Epithelial cell of proximal tubule (primary cell): ENCODE measurements around the gene NDUFAF8. TPM values are rescaled to one million over a fixed set of nuclear protein-coding genes. Genes with fewer than 3 reads are reported as not detected.
"Not testable (repeated sequence)": the region's sequence is repeated elsewhere in the genome, so short reads cannot be mapped to it uniquely, and the experiment has no call there.

Source experiments
- DNase-seq: peaks from one replicate; pipeline ENCODE4 v3.0.0-alpha.2; 2011; ENCODE audit warnings: low read depth
- H3K4me3 ChIP-seq: 2 replicates; pipeline ENCODE4 v1.5.1; 2011; ENCODE audit warnings: low read depth, mild to moderate bottlenecking, low read length
- total RNA-seq: library from RNA; depleted of rRNA; stranded (reverse); fragments of >200 nt; gene quantifications from 2 replicates; pipeline ENCODE4 v1.2.3, GENCODE V29; 2015
- TF ChIP-seq, protein P1 (sequence below): conservative IDR thresholded peaks from 2 replicates; pipeline ENCODE4 v1.5.1; 2012; ENCODE audit warnings: low read depth, mild to moderate bottlenecking, low read length

NDUFAF8 gene
- total RNA-seq, 1 donor from 2014 or later, result 51.9 TPM

DNA sequence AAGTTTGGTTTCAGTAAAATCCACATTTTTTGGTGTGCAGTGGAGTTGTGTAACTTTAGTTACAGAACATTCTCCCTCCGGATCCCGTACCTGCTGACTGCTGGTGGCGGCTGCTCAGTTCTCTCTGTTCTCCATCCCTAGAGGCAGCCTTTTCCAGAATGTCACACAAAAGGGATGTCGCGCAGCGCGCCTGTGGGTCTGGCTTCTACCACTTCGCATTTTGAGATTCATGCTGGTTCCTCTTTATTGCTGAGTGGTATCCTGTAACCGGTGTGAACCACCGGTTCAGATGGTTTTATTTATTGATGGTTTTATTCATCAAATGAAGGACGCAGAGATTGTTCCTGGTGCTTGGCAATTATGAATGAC lies 15.4 kb upstream of the NDUFAF8 start:
- peak overlapping the region; percentile 54 for H3K4me3 ChIP-seq

DNA sequence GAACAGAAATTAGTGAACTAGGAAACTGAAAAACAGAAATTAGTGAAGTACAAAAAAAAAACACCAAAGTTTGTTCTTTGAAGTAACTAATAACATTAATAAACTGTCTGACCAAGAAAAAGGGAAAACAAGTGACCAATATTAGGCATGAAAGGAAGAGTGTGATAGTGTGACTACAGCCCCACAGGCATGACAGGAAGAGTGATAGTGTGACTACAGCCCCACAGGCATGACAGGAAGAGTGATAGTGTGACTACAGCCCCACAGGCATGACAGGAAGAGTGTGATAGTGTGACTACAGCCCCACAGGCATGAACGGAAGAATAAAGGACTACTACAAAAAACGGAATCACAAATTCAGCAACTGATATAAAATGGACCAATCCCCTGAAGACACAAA lies 11.5 kb upstream of the NDUFAF8 start:
- not testable (repeated sequence) for H3K4me3 ChIP-seq, DNase-seq

More for the DNA sequence above, 15.4 kb upstream of the NDUFAF8 start:
- no peak for DNase-seq
- TF ChIP-seq, protein P1, sequence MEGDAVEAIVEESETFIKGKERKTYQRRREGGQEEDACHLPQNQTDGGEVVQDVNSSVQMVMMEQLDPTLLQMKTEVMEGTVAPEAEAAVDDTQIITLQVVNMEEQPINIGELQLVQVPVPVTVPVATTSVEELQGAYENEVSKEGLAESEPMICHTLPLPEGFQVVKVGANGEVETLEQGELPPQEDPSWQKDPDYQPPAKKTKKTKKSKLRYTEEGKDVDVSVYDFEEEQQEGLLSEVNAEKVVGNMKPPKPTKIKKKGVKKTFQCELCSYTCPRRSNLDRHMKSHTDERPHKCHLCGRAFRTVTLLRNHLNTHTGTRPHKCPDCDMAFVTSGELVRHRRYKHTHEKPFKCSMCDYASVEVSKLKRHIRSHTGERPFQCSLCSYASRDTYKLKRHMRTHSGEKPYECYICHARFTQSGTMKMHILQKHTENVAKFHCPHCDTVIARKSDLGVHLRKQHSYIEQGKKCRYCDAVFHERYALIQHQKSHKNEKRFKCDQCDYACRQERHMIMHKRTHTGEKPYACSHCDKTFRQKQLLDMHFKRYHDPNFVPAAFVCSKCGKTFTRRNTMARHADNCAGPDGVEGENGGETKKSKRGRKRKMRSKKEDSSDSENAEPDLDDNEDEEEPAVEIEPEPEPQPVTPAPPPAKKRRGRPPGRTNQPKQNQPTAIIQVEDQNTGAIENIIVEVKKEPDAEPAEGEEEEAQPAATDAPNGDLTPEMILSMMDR, result no peak

GRCh38 chr17:81228420-81228819 lies 10.7 kb upstream of the NDUFAF8 start:
- H3K4me3 ChIP-seq, result no peak overlapping the region
- TF ChIP-seq, protein P1, result no peak
- DNase-seq, result no peak

DNA sequence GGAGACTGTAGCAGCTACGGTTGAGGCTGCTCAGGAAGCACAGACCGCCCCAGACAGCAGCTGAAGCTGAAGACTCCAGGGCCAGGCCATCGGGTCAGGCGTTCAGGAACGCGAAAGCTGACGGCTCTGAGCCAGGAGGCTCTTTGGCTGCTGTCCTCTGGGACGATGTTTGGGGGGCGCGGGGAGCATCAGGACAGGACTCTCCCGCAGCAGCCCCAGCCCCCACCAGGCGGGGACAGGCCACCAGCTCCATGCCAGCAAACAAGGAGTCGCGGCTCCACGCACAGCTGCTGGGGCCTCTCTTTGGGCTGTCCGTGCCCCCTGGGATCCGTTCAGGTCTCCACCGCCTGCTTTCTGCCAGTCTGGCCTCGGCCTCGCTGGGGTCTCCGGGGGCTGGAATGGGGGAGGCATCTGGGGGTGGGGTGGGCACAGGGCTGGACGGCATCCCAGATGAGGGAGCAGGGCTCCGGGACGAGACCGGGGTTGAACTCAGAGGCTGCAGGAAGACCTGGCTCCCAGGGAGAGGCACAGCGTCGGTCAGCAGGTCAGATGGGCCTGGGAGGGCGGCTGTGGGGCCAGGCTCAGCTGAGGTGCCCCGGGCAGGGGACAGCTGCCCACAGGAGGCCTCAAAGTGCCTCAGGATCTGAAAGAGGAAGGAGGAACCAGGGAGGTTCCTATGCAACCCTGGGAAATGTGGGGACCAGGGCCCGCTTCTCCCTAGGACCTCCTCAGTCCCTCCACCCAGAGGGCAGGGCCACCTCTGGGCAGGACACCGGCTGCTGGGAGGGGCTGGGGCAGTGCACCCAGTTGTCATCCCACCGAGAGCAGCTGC lies 10.1 kb upstream of the NDUFAF8 start:
- TF ChIP-seq, protein P1, result no peak
- no peak for DNase-seq
- H3K4me3 ChIP-seq, result no peak overlapping the region

DNA sequence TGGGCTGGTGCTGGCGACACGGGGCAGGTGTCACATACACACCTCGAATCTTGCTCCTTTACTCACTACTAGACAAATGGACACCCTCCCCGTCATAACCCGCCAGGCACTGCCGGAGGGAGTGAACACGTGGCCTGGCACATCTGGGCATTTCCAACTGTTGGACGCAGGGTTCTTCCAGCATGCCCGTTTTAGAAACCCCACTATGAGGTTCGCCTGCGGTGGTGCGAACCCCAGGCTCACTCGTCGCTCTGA lies 9.5 kb upstream of the NDUFAF8 start:
- H3K4me3 ChIP-seq, result no peak overlapping the region
- no peak for DNase-seq
- TF ChIP-seq, protein P1, result no peak

DNA sequence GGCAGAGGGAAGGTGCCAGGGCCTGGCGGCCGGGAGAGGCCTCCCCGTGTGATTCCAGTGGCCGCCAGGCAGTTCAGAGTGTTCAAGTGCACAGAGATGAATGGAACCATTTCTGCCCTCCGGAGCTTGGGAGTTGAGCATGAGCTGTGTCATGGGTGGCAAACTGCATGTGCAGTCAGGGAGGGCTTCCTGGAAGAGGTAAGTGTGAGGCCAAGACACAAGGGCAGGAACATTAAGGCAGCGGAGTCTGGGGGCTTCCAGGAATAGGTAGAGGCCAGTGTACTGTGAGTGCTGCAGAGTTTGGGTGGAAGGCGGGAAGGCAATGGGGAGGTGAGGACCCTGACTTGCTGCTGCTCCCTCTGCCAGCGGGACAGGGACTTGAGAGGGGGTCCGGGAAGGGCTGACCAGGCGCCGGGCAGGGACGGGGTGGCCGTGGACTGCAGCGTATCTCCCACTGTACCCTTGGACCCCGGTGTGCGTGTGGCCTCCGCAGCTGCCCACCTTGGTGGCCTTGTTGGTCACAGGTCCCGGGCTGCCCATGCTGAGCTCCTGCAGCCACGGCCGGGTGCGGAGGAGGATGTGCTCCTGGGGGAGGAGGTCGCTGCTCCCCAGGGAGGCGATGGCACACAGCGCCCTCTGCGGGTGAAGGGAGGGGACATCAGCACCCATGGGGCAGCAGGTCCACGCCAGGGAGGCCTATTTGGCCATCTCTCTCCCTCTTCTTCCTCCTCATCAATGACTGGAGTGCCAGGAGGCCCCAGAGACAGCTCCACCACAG lies 8.9 kb upstream of the NDUFAF8 start:
- H3K4me3 ChIP-seq, result no peak overlapping the region
- DNase-seq, result no peak
- TF ChIP-seq, protein P1, result peak; percentile 58

DNA sequence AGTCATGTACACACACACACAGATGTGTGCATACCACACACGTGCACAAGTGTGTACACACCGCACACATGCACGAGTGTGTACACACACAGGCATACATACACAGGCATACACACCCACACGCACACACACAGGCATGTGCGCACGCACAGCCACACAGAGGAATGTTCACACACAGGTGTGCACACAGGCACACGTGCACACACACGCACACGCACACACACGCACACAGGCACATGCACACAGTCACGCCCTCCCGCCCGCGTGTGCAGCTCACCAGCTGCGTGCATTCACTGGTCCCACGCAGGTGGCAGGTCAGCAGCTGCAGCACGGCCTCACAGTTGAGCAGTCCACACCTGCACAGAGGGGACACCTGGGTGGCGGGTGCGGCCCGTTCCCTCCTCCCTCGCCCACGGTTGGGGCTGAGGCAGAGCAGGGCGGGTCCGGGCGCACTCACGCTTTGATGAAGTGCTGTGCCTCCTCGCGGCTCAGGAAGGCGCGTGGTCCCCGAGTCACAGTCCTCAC lies 7.9 kb upstream of the NDUFAF8 start:
- TF ChIP-seq, protein P1, result no peak
- H3K4me3 ChIP-seq, result no peak overlapping the region
- no peak for DNase-seq
